SJCRH30 (cell line): Measurements from ENCODE around the gene NXN. TPM values are rescaled to one million over a fixed set of nuclear protein-coding genes. Genes with fewer than 3 reads are reported as not detected.
"Not testable (repeated sequence)": the region's sequence is repeated elsewhere in the genome, so short reads cannot be mapped to it uniquely, and the experiment has no call there.

Source experiments
- DNase-seq, 2 experiments: peaks; one replicate each; pipeline ENCODE4 v3.0.0-alpha.2; 2015 to 2020
- H3K27ac ChIP-seq: fragments of 250-450 bp; sonication (Bioruptor Pico); 2 replicates; pipeline ENCODE4 v1.5.1; 2020; ENCODE audit warnings: mild to moderate bottlenecking, moderate library complexity
- H3K27me3 ChIP-seq: fragments of 250-450 bp; sonication (Bioruptor Pico); 2 replicates; pipeline ENCODE4 v1.5.1; 2020; ENCODE audit warnings: mild to moderate bottlenecking, moderate library complexity
- H3K36me3 ChIP-seq: fragments of 250-450 bp; sonication (Bioruptor Pico); 2 replicates; pipeline ENCODE4 v1.5.1; 2020; ENCODE audit warnings: mild to moderate bottlenecking, moderate library complexity
- H3K4me1 ChIP-seq: fragments of 250-450 bp; sonication (Bioruptor Pico); 2 replicates; pipeline ENCODE4 v1.5.1; 2020; ENCODE audit warnings: mild to moderate bottlenecking, moderate library complexity
- H3K4me3 ChIP-seq: fragments of 250-450 bp; sonication (Bioruptor Pico); 2 replicates; pipeline ENCODE4 v1.5.1; 2020; ENCODE audit warnings: mild to moderate bottlenecking, moderate library complexity
- H3K9me3 ChIP-seq: fragments of 250-450 bp; sonication (Bioruptor Pico); replicated peaks from 2 replicates; pipeline ENCODE4 v1.5.1; 2020; ENCODE audit warnings: mild to moderate bottlenecking, moderate library complexity
- total RNA-seq: library from RNA; depleted of rRNA; stranded (reverse); fragments of >200 nt; shearing (Covaris generic); gene quantifications from 2 replicates; pipeline ENCODE4 v1.2.3, GENCODE V29; 2014

Gene NXN
- total RNA-seq, 1 experiment from 2014 or later, result 35.2 TPM

- 0 out of 2 replicates have a peak, but pooled peaks cover 3% of the 10 kb centered on the region for H3K4me1 ChIP-seq
- H3K9me3 ChIP-seq, result no peaks in the 10 kb centered on the region
- H3K36me3 ChIP-seq, result no peaks in the 10 kb centered on the region
- H3K27me3 ChIP-seq, result no peaks in the 10 kb centered on the region
- no peak for DNase-seq
- H3K4me3 ChIP-seq, result no peak overlapping the region
- no peak overlapping the region for H3K27ac ChIP-seq
Observed at GRCh38 chr17:944266-944826, 35.2 kb downstream of the NXN start.

- Histone ChIP-seq H3K36me3 (no peaks in the 10 kb centered on the region), H3K4me3 (no peak overlapping the region), H3K9me3 (no peaks in the 10 kb centered on the region), H3K27me3 (no peaks in the 10 kb centered on the region), H3K4me1 (peaks cover 9% of the 10 kb centered on the region), H3K27ac (no peak overlapping the region)
- no peak for DNase-seq
Observed at GRCh38 chr17:935485-935884, 44.1 kb downstream of the NXN start.

GRCh38 chr17:933312-934073 lies 46.1 kb downstream of the NXN start:
- Histone ChIP-seq H3K27me3 (no peaks in the 10 kb centered on the region), H3K9me3 (no peaks in the 10 kb centered on the region), H3K4me1 (peaks cover 11% of the 10 kb centered on the region), H3K36me3 (no peaks in the 10 kb centered on the region), H3K4me3 (no peak overlapping the region), H3K27ac (no peak overlapping the region)
- peak; percentile 46 to 53 for DNase-seq

DNA sequence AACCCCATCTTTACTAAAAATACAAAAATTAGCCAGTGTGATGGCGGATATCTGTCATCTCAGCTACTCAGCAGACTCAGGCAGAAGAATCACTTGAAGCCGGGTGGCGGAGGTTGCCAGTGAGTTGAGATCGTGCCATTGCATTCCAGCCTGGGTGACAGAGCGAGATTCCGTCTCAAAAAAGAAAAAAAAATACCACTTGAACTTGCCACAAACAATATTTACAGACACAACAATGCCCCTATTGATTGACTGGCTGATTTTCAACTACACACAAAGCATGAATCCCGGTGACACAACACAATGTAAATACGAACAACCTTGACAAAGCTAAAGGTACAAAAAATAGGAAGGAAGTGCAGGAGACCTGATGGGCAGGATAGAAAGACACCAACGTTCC lies 49.3 kb downstream of the NXN start:
- H3K27me3 ChIP-seq, result no peaks in the 10 kb centered on the region
- peaks cover 28% of the 10 kb centered on the region for H3K4me1 ChIP-seq
- no peak overlapping the region for H3K27ac ChIP-seq
- DNase-seq, result no peak
- no peaks in the 10 kb centered on the region for H3K9me3 ChIP-seq
- H3K4me3 ChIP-seq, result no peak overlapping the region
- no peaks in the 10 kb centered on the region for H3K36me3 ChIP-seq

- no peaks in the 10 kb centered on the region for H3K9me3 ChIP-seq
- no peaks in the 10 kb centered on the region for H3K36me3 ChIP-seq
- H3K27ac ChIP-seq, result no peak overlapping the region
- peaks cover 35% of the 10 kb centered on the region for H3K4me1 ChIP-seq
- no peaks in the 10 kb centered on the region for H3K27me3 ChIP-seq
- H3K4me3 ChIP-seq, result no peak overlapping the region
- DNase-seq, result no peak
Observed at GRCh38 chr17:929586-929985, 50.0 kb downstream of the NXN start.

GRCh38 chr17:927611-928461 lies 51.7 kb downstream of the NXN start:
- Histone ChIP-seq H3K27me3 (no peaks in the 10 kb centered on the region), H3K9me3 (no peaks in the 10 kb centered on the region), H3K36me3 (no peaks in the 10 kb centered on the region), H3K4me3 (no peak overlapping the region), H3K4me1 (peaks cover 26% of the 10 kb centered on the region), H3K27ac (peak overlapping the region; percentile 51)
- DNase-seq, result peak; percentile 62 to 70

DNA sequence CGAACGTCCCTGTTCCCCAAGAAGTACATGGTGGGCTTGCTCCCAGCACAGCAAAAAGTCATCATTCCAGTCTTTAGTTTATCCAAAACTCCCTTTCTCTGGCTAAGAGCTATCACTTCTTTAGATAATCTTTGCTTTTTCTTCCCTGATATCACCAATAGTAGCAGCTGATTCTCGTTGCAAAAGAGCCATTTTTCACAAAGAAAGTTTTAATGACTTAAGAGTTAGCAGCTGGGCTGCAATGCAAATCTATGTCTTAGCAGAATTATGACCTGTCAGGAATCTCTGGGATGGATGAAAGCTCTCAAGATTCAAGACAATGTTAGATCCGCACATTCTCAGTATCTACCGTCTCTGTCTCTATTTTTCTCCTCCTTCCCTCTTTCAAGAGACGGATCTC lies 53.8 kb downstream of the NXN start:
- no peak overlapping the region for H3K4me3 ChIP-seq

DNA sequence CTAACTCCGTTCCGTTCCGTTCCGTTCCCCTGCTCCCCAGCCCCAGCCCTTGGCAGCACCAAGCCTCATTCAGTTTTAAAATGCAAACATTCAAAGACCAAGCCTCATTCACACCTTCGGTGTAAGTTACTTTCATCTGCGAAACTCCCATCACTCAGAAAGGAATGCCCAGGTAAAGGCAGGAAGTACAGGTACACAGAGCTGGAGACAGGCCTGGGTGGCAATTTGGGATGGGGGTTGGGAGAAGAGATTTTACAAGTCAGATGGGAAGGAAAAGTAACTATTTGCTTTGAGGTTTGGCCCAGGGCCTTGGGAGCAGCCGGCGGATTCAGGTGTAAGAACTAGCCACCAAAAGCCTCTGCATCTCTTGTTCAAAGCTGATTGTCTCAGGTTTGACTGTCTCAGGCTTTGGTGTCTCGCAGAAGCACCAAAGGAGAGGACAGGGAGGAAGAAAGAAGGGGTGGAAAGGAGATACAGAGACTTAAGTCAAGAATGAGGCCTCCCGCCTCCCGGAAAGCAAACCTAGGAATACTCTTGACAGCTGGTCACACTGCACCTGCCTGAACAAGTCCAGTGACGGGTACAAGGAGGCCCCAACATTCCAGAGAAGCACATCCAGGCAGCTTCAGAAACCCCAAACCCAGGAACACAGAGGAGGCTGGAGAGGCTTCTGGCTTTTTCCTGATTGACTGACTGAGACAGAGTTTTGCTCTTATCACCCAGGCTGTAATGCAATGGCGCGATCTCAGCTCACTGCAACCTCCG lies 54.7 kb downstream of the NXN start:
- H3K4me3 ChIP-seq, result no peak overlapping the region
- peak overlapping the region; percentile 37 for H3K27ac ChIP-seq
- H3K36me3 ChIP-seq, result no peaks in the 10 kb centered on the region
- no peaks in the 10 kb centered on the region for H3K27me3 ChIP-seq
- H3K9me3 ChIP-seq, result no peaks in the 10 kb centered on the region
- peak; percentile 60 to 70 for DNase-seq
- H3K4me1 ChIP-seq, result peaks cover 26% of the 10 kb centered on the region

More for the DNA sequence above, 53.8 kb downstream of the NXN start:
- no peaks in the 10 kb centered on the region for H3K36me3 ChIP-seq
- no peaks in the 10 kb centered on the region for H3K27me3 ChIP-seq
- no peak for DNase-seq
- peaks cover 26% of the 10 kb centered on the region for H3K4me1 ChIP-seq
- H3K9me3 ChIP-seq, result no peaks in the 10 kb centered on the region
- H3K27ac ChIP-seq, result no peak overlapping the region

DNA sequence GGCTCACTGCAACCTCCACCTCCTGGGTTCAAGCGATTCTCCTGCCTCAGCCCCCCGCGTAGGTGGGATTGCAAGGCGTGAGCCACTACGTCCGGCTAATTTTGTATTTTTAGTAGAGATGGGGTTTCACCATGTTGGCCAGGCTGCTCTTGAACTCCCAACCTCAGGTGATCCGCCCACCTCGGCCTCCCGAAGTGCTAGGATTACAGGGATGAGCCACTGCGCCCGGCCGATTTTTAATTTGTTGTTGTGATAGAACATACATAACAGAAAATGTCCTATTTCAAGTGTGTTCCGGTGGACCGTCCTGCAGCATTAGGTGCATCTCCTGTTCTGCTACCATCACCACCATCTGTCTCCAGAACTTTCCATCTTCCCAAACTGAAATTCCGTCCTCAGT lies 55.3 kb downstream of the NXN start:
- DNase-seq, H3K9me3 ChIP-seq, H3K27ac ChIP-seq, H3K36me3 ChIP-seq, H3K27me3 ChIP-seq, H3K4me3 ChIP-seq: not testable (repeated sequence)
- peaks cover 26% of the 10 kb centered on the region for H3K4me1 ChIP-seq

GRCh38 chr17:923633-924032 lies 55.9 kb downstream of the NXN start:
- peaks cover 25% of the 10 kb centered on the region for H3K4me1 ChIP-seq
- no peaks in the 10 kb centered on the region for H3K36me3 ChIP-seq
- no peak overlapping the region for H3K27ac ChIP-seq
- no peak for DNase-seq
- no peaks in the 10 kb centered on the region for H3K9me3 ChIP-seq
- H3K4me3 ChIP-seq, result no peak overlapping the region
- no peaks in the 10 kb centered on the region for H3K27me3 ChIP-seq

DNA sequence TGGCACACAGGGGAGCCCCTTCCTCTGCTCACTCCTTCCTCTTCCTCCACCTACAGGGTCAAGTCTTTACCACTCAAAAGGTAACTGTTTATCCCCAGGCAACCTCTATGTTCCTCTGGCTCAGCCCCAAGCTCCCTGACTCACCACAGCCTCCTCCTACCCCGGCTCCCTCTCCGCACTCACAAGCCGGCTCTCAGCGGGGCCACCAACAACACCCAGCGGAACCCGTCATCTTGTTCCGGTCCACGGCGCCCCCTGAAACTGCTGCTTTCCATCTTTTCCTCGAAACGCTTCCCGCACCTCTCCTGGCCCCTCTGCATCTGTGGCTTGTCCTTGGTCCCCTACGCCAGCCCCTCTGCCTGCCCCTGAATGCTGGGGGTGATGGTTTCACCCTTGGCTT lies 58.4 kb downstream of the NXN start:
- Histone ChIP-seq H3K27me3 (no peaks in the 10 kb centered on the region), H3K36me3 (no peaks in the 10 kb centered on the region), H3K9me3 (no peaks in the 10 kb centered on the region), H3K4me1 (peaks cover 14% of the 10 kb centered on the region), H3K27ac (no peak overlapping the region), H3K4me3 (no peak overlapping the region)
- DNase-seq, result no peak

DNA sequence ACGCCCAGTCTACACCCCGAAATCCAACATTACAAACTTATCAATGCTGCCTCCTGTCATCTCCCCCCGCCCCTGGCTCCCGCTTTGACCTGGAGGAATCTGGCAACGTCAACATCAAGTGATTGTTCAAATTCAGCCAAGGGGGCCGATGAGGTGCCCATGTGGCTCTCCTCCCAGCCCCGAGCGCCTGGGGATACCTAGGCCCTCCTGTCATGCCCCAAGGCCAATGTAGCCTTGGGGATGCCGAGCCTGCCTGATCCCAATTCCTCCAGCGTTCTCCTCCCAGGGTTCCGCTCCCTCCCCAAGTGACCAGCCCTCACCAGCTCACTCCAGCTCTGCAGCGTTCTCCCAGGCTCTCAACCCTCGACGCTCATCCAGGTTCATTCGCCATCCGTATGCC lies 59.4 kb downstream of the NXN start:
- no peaks in the 10 kb centered on the region for H3K36me3 ChIP-seq
- no peak overlapping the region for H3K4me3 ChIP-seq
- H3K9me3 ChIP-seq, result no peaks in the 10 kb centered on the region
- DNase-seq, result no peak
- H3K27me3 ChIP-seq, result no peaks in the 10 kb centered on the region
- peaks cover 6% of the 10 kb centered on the region for H3K4me1 ChIP-seq
- H3K27ac ChIP-seq, result no peak overlapping the region

GRCh38 chr17:917941-918740 lies 61.4 kb downstream of the NXN start:
- no peak for DNase-seq
- H3K4me1 ChIP-seq, result no peaks in the 10 kb centered on the region
- H3K27ac ChIP-seq, result no peak overlapping the region
- H3K4me3 ChIP-seq, result no peak overlapping the region
- no peaks in the 10 kb centered on the region for H3K27me3 ChIP-seq
- H3K36me3 ChIP-seq, result no peaks in the 10 kb centered on the region
- H3K9me3 ChIP-seq, result no peaks in the 10 kb centered on the region

DNA sequence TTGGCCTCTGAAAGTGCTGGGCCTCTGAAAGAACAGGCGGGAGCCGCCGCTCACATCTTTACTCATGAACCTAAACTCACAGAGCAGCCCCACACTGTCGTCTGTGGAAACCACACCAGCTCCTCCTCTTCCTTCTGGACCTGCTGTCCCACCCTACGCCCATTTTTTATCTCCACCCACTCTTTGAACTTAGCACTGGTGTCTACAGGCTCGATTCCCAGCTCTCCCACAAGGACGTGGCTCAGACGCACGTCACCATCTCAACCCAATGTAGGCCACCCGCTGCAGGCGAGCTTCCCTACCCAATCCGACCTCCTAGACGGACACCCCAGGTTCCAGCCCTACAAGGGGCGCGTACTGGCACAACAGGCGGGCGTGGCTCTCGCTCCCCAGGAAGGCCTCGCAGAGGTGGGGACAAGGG lies 62.2 kb downstream of the NXN start:
- H3K4me1 ChIP-seq, result no peaks in the 10 kb centered on the region
- no peaks in the 10 kb centered on the region for H3K27me3 ChIP-seq
- DNase-seq, result no peak
- H3K27ac ChIP-seq, result no peak overlapping the region
- no peak overlapping the region for H3K4me3 ChIP-seq
- H3K9me3 ChIP-seq, result no peaks in the 10 kb centered on the region
- H3K36me3 ChIP-seq, result no peaks in the 10 kb centered on the region
